CD4-positive, alpha-beta T cell treated with Interleukin-10 for 1 hour (primary cell): ENCODE measurements around the gene PTTG1IP.
A peak's percentile ranks its signal among the peaks of the same experiment; 100 is the strongest.
"Not testable (repeated sequence)": the region's sequence is repeated elsewhere in the genome, so short reads cannot be mapped to it uniquely, and the experiment has no call there.

Source experiments
- DNase-seq: peaks from one replicate; pipeline ENCODE4 v3.0.0-alpha.2; 2020

Gene PTTG1IP

DNA sequence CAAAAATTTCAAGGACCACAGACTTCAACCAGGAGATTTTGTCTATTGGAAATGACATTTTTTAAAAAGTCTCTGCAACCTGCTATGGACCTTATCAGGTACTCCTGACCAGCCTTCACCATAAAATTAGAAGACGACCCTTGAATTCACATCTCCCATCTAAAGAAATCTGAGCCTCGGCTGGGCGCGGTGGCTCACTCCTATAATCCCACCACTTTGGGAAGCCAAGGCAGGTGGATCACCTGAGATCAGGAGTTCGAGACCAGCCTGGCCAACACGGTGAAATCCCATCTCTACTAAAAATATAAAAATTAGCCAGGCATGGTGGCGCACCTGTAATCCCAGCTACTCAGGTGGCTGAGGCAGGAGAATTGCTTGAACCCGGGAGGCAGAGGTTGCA is 5.7 kb upstream of the PTTG1IP start:
- not testable (repeated sequence) for DNase-seq

DNA sequence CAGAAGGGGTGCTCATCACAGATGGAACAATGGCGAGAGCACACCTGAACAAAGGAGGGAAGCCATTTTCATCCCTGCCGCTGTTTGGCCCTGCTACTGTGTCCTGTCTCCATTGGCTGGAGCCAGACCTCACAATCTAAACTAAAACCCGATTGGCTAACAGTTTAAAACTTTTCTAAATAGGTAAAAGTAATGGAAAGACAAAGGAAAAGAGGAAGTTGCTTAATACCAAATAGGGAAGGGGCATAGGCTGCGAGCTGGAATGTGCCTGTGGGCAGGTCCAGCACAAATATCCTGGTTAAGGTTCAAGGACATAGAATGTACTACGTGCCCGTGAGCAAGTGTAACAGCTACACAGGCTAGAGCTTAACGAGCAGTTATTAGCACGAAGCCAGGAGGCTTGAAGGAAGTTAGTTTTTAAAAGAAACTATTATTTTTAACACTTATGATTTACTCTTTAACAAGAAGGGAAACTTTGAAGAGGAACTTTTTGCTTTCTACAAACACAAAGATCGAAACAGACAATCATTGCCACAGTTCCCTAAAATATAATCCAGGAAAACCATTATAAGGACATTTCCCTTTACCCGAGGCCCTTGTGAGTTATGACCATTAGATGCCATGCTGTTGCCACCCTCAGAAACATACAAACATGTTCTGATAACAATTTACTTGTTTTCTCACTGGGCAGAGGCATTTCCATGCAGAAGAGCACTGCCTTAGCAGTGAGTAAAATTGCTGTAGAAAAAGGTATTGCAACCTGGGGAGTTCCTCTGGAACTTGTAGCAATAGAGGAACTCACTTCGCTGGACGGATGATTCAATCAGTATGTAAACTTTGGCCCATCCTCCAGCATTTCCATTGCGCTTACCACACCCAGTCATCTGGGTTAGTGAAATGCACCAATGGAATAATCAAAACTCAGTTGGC is 4.8 kb upstream of the PTTG1IP start:
- DNase-seq, result no peak

DNA sequence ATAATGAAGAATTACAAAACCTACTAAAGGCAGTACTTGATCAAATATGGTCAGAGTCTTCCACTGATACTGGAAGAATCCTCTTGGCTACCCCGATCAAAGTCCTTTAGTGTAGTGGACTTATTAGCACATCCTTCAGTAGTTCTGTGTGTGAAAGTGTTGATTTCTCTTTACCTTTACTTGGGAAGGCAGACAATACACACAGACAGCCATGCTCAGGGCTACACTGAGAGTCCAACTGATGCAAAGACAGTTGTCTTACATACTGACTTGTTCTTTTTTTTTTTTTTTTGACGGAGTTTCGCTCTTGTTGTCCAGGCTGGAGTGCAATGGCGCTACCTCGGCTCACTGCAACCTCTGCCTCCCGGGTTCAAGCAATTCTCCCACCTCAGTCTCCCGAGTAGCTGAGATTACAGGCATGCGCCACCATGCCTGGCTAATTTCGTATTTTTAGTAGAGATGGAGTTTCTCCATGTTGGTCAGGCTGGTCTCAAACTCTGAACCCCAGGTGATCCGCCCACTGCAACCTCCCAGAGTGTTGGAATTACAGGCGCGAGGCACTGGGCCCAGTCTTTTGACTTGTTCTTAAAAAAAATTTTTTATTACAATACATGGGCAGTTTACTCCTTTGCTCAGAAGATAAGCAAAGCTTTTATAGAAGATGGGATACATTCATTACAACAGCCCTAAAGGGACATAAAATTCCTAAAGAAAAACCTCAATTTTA is 3.5 kb upstream of the PTTG1IP start:
- no peak for DNase-seq

DNA sequence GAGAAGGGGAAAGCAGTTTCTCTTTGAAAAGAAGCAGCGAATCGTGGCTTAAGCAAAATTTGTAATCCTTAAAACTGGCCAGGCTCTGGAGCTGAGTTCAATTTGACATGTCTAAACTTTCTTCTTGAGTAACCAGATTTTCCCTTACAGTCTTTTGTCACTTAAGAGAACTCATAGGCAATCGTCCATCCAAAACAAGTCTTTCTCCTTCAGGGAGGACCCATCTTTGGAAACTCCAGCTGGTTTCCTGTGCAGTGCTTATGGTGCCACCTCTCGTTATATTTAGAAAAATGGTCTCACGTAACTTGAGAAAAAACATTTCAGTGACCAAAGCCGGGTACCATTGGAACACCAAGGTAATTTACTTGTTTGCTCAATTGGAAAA is 1.8 kb upstream of the PTTG1IP start:
- DNase-seq, result no peak

DNA sequence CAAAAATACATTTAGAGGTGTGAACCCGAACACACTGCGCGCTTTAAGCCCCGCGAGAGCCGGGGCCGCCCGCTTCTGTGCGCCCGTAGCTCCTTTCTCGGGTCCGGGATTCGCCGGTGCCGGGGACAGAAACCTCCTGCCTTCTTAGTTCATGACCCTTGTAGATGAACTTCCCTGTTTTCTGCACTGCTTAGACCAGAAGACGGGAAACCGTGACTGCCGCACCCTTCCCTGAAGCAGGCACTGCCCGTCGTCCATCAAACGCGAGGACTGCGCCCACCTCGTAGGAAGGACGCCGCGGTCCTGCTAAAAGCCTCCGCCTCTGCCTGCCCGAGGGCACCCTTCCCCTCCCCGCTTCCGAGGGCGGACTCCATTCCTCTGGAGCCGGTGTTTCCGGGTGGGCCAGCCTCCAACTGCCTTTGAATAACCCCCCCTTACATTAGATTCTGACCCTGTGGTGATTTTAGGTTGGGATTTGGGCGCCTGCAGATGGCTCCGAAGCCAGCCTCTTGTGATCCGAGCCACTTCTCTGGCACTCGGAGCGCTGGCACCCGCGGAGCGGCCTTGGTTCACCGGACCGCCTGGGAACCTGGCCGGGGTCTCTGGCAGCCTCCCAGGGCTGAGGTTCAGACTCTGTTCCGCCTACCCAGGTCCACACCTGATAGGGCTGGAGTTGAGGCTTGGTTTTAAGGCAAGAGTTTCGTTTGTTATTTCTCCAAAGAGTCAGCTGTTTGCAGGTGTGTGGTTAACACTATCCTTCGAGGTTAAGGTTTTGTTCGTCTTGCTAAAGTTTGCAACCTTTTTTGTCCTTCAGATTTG is 1.2 kb upstream of the PTTG1IP start:
- peak; percentile 50 for DNase-seq

DNA sequence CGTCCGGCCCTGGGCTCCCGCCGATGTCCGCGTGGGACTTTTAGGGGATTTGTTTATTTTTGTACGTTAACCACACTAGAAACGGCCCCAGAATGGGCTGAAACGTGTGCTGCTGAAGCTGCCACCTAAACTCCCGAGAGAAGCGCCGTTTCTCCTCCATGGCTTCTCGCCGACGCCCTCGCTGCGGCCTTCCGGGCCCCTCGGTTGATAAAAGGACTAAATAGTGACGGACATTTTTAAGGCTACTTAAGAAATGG is 678 bp upstream of the PTTG1IP start:
- no peak for DNase-seq

DNA sequence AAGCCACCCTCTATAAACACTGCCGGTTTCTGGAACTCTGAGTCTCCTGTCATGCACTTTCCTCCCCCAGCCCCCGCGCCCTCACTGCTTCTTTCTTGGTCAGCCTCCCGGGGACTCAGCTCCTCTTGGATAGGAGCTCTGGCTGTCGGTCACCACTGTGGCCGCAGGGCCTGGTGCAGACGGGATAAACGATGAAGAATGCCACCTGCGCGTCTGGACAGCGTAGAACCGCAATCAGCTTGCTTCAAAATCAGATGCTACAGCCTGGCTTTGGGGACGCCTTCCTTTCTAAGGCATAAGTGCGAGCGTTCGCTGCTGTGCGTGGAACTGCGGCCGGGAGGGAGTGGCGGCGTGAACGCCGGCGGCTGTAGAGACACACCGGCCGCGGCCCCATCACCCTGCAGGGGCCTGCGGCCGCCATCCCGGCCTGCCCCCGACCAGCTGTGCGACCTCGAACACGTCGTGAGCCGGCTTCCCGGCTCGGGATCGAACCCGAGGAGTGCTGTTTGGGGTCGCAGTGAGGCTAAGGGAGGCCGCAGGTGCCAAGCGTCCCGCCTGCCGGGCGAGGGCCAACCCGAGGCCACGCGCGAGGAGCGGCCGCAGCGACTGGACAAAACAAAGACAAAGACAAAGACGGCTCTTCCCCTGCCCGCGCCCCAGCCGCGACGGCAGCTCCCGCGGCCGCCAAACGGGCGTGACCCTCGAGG is 688 bp downstream of the PTTG1IP start:
- DNase-seq, result no peak

DNA sequence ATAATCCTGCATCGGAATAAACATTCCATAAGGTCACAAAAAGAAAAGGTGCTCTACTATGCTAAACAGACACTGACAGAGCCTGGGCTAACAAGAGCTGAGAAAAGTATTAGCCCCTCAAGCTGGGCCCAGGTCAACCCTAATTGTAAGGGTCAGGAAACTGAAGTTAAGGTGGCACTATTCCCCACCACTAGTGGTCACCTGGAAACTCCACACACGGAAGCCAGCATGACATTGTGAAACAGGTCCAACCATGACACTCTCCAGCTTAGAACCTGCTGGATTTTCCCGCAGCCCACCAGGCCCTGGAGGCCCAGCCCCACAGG is 1.2 kb downstream of the PTTG1IP start:
- peak; percentile 15 for DNase-seq

DNA sequence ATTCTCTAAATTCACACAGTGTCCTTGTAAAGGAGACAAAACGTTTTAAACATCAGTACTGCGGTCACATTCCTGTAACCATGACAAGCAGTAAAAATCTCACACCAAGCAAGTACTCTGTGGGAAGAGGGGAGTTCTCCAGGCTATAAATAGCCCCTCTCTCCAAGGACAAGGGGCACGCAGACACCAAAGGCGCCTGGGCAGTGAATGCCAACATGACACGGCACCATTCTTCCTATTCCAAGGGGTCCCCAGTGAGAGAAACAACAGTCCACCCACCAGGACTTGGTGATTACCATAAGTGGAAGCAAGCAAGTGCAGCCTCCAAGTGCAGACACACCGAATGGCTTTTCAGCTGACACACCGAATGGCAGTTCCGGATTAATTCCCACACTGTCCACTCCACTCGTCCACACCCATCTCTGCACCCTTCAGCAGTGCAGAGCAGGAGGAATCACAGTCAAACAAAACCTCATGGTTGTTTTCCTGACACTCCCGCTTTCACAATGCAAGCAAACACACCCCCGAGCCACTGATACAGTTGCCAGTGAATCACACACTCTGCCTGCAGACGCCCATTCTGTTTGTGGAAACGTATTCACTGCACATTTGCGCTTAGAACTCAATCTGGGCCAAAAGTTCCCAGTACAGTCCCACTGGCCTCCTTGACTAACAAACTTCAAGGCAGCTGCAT is 1.8 kb downstream of the PTTG1IP start:
- no peak for DNase-seq

DNA sequence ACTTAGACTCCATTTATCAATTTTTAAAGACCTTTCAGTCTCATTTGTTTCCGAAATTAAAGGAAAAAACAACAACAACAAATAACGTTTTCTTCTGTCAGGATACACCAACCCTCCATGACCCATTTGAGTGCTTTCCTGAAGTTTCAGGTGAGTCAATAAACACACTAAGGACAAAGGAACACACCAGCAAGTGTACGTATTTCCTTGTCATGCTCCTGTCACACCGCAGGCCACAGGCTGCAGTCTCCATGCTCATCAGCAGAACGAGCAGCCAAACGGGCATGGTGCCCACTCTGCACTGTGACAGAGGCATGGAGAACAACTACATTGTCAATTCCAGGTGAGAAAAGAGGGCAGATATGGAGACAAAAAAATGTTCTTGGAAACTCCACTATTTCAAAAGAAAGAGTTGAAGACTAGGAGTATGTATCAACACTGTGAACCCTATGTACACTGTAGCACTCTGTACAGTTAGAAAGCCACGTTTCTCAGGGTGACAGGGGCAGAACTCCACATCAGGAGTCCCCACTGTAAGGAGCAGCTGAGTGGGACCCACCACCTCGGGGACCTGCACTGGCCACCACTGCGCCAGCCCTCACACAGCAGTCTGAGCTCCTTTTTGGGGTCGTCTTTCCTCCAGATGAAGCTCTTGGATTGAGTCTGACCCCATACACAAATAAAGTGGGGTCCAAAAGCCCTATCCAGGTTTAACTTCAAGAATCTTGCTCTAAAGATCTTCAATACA is 2.6 kb downstream of the PTTG1IP start:
- peak; percentile 21 for DNase-seq

DNA sequence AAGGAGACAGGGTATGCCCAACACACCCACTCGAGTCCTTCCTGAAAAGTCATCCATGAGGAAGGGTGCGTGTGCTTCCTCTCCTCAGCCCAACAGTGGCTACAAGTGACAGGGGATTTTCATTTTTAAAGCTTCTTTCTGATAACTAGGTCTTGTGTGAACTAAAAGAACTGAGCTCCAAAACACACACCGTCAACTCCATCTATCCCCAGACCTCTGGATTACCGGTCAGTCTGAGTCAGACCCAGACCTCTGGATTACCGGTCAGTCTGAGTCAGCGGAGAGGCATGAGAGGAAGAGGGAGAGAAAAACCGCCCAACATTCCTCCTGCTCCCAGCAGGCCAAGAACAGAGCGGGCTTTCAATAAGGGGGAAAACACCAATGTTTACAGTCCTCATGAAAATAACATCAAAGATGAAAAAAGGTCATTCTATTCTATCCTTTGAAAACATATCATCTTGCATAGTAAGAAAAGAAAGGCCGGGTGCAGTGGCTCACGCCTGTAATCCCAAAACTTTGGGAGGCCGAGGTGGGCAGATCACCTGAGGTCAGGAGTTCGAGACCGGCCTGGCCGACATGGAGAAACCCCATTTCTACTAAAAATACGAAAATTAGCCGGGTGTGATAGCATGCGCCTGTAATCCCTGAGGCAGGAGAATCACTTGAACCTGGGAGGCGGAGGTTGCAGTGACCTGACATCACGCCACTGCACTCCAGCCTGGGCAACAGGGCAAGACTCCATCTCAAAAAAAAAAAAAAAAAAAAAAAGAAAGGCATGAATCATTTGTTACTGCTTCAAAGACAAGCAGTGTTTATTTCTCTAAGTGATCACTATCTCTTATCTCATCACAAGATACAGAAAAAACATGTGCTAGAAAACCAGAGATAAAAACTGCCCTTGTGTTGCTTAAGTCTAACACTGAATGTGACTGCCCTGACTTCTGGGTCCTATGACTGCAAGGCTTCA is 3.4 kb downstream of the PTTG1IP start:
- peak; percentile 44 for DNase-seq

DNA sequence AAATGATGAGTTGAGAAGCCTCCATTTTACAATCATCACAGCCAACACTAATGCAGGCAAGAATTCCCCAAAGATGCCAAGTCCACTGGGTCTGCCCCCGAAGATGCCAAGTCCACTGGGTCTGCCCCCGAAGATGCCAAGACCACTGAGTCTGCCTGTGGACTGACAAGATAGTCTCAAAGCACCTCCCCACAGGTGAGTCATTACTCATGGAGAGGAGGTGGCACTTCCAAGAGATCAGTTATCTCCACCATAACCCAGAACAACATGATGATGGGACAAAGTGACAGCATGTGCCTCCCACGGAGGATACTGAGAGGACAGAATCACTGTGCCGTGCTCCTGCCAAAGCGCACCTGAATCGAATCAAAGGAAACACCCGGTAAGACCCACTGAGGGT is 4.8 kb downstream of the PTTG1IP start:
- DNase-seq, result no peak

DNA sequence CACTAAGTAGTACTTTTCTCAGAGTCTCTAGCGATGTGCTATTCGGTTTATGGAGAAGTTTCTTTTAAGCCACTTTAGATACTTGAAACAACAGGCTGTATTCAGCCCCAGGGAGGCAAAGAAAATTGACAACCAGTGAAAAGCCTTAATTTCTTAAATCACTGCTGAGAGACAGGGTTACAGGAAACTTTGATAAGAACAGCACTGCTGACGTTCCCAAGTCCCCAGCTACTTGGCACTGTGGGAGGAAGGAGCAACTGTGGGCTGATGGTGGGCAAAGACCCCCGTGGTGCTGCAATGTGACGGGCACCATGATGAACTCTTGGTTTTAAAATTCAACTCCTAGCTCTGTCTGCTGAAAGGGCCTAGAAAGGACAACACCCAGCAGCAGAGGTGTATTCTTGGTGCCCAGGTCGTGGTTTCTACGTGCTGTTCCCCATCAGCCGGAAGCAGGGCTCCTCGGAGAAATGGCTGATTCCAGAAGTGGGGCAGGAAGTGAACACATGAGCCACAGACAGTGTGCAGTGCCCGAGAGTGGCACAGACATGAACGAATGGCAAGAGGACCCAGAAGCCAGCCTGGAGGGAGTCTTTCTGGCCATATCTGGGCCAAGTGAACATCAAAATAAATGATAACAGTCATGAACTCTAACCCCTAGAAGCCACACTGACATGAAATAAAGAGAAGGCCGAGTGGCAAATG is 5.3 kb downstream of the PTTG1IP start:
- DNase-seq, result peak; percentile 69

DNA sequence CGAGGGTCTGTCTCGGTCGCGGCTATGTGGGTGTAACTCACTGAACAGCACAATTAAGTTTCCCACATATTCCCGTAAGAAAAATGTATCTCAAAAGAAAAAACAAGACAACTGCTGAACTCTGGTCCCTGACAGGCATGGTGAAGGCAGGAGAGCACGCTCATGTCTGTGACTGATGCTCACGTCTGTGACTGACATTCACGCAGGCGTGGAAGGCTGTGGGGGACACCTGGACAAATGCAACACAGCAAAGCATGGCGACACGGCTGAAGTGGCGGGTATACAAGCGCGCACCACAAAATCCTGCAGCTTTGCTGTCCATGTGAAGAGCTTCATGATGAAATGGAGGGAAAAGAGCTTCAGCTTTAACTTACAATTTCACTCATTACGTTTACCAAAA is 6.0 kb downstream of the PTTG1IP start:
- DNase-seq, result no peak

DNA sequence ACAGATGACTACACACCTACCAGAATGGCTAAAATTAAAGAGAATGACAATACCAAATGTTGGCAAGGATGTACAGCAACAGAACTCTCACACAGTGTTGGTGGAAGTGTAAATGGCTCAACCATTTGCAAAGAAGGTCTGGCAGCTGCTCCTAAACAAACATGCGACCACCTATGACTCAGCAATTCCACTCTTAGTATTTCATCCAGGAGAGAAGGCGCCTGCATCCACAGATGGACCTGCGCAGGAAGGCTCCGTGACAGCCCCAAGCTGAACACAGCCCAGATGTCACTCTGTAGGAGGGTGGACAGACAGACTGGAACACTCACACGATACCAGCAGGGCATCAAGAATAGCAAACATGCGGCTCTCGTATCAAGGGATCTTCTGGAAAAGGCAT is 6.7 kb downstream of the PTTG1IP start:
- no peak for DNase-seq

DNA sequence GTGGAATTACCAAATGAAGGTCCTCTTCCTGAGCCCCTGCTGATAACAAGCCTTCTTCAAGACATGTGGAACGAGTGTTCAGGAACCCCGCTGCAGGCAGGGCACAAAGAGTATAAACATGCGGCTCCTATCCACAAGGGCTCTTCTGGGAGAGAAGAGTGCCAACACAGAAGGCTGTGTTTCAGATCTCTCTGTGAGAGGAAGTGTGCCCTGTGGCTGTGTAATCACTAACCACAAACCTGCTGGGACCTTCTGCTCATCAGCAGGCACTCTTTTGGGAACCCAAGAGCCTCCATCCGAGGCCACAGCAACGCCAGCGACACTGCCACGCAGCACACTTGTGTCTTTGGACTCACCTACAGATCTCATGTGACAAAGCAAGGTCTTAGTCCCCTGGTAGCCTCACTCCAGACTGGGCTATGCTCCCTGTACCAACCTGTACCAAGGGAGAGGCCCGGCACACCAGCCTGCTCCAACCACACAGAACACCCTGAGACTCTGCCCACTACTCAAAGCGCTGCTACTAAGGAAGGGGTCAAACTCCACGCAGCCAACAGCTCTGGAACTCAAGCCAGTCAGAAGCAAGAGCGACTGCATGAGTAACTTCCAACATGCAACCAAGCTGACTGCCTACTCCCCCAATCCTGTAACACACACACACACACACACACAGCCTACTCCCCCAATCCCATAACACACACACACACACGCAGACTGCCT is 7.8 kb downstream of the PTTG1IP start:
- DNase-seq, result peak; percentile 43

DNA sequence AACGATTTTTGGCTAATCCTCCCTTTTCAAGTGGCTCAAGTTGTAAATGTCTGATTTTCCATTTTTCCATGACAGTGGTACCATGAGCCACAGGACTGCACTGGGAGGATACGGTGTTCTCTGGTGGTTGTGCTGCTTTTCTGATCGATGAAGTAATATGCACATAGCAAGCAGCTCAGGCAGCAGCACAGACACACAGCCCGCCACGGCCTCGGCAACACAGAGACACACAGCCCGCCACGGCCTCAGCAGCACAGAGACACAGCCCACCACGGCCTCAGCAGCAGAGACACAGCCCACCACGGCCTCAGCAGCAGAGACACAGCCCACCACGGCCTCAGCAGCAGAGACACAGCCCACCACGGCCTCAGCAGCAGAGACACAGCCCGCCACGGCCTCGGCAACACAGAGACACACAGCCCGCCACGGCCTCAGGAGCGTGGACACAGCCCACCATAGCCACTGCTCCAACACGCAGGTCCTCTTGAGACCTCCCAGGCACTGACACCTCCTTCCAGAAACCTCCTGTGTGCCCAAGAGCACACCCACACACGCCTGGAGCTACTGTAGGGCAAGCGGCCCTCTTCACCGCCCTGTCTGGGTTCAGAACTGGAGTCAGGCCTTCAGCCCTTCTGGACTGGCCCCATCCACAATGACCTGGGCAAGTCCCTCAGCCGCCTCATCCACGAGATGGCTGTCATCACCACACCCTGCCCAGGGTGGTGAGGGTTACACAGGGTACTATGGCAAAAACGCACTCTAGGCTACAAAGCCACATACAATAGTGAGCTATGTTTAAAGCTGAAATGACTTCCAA is 10.4 kb downstream of the PTTG1IP start:
- no peak for DNase-seq

DNA sequence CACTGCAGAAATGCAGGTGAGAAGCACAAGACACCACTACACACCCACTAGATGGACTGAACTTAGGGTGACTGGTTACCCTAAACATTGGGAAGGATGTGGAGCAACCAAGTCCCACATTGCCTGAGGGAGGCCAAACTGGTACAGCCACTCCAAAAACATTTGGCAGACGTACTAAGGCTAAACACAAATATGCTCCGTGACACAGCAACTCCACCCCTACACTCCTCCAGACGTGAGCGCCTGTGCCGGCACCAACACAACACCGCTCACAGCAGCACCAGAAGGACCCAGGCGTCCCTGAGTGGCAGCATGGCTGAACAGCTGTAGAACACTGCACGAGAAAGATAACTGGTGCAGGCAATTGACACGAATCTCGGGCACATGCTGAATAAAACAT is 14.7 kb downstream of the PTTG1IP start:
- no peak for DNase-seq
